Epithelial cell of prostate (primary cell): Measurements from ENCODE around the gene FAM209B.
"Not testable (repeated sequence)": the region's sequence is repeated elsewhere in the genome, so short reads cannot be mapped to it uniquely, and the experiment has no call there.

Source experiments
- DNase-seq: peaks from one replicate; pipeline ENCODE4 v3.0.0-alpha.2; 2011; ENCODE audit warnings: low read depth, low spot score
- H3K27ac ChIP-seq: fragments of 450-650 bp; 2 replicates; pipeline ENCODE4 v1.5.1; 2017; ENCODE audit warnings: mild to moderate bottlenecking

Gene FAM209B

GRCh38 chr20:56532946-56533345, at the start of gene FAM209B:
Gene FAM209B, plus strand, starts transcription at chr20:56533246. Its CDS starts 96 bp downstream, at chr20:56533342.
- not testable (repeated sequence) for DNase-seq, H3K27ac ChIP-seq

- no peak for DNase-seq
- H3K27ac ChIP-seq: no peak overlapping the region
These were observed 49.1 kb upstream of the FAM209B start for GRCh38 chr20:56483970-56484369.

GRCh38 chr20:56487216-56487615, 45.8 kb upstream of the FAM209B start:
- H3K27ac ChIP-seq: no peak overlapping the region
- no peak for DNase-seq

- H3K27ac ChIP-seq: no peak overlapping the region
- DNase-seq: no peak
These were observed 44.5 kb upstream of the FAM209B start for GRCh38 chr20:56488566-56488965.

- no peak for DNase-seq
- H3K27ac ChIP-seq: no peak overlapping the region
These were observed 31.9 kb upstream of the FAM209B start for GRCh38 chr20:56501116-56501515.

- H3K27ac ChIP-seq: no peak overlapping the region
- DNase-seq: no peak
These were observed 29.1 kb upstream of the FAM209B start for GRCh38 chr20:56503916-56504315.

- DNase-seq: no peak
These were observed 28.6 kb upstream of the FAM209B start for GRCh38 chr20:56504373-56505005.

GRCh38 chr20:56506103-56506502, 26.9 kb upstream of the FAM209B start:
- no peak overlapping the region for H3K27ac ChIP-seq
- no peak for DNase-seq

More at GRCh38 chr20:56504373-56505005, 28.6 kb upstream of the FAM209B start:
- H3K27ac ChIP-seq: no peak overlapping the region

- DNase-seq: no peak
- H3K27ac ChIP-seq: no peak overlapping the region
These were observed 21.1 kb upstream of the FAM209B start for GRCh38 chr20:56511926-56512325.

- H3K27ac ChIP-seq: no peak overlapping the region
- DNase-seq: no peak
These were observed 19.6 kb upstream of the FAM209B start for GRCh38 chr20:56513161-56514150.

GRCh38 chr20:56516631-56517030, 16.4 kb upstream of the FAM209B start:
- no peak for DNase-seq
- H3K27ac ChIP-seq: no peak overlapping the region

GRCh38 chr20:56517211-56517610, 15.8 kb upstream of the FAM209B start:
- DNase-seq: no peak
- H3K27ac ChIP-seq: no peak overlapping the region

- H3K27ac ChIP-seq: no peak overlapping the region
- DNase-seq: no peak
These were observed 15.4 kb upstream of the FAM209B start for GRCh38 chr20:56517641-56518040.

GRCh38 chr20:56518126-56518525, 14.9 kb upstream of the FAM209B start:
- no peak for DNase-seq
- H3K27ac ChIP-seq: no peak overlapping the region

- DNase-seq: no peak
- H3K27ac ChIP-seq: no peak overlapping the region
These were observed 14.2 kb upstream of the FAM209B start for GRCh38 chr20:56518721-56519398.

- no peak for DNase-seq
These were observed 13.5 kb upstream of the FAM209B start for GRCh38 chr20:56519551-56519950.

GRCh38 chr20:56520180-56520579, 12.9 kb upstream of the FAM209B start:
- no peak overlapping the region for H3K27ac ChIP-seq
- DNase-seq: no peak

More at GRCh38 chr20:56519551-56519950, 13.5 kb upstream of the FAM209B start:
- no peak overlapping the region for H3K27ac ChIP-seq

GRCh38 chr20:56520746-56521354, 12.2 kb upstream of the FAM209B start:
- H3K27ac ChIP-seq, DNase-seq: not testable (repeated sequence)

- no peak for DNase-seq
- no peak overlapping the region for H3K27ac ChIP-seq
These were observed 10.7 kb upstream of the FAM209B start for GRCh38 chr20:56522311-56522710.

- H3K27ac ChIP-seq, DNase-seq: not testable (repeated sequence)
These were observed 8.6 kb upstream of the FAM209B start, which contains the start of gene FAM209A for GRCh38 chr20:56524444-56524843. Gene FAM209A, plus strand, starts transcription at chr20:56524744. Its CDS starts 65 bp downstream, at chr20:56524809.
